LNCAP (cell line): ENCODE measurements around the gene KRT40.

Source experiments
- CTCF ChIP-seq: fragments of 450-650 bp; IDR thresholded peaks from 2 replicates; pipeline ENCODE4 v1.5.1; 2017; ENCODE audit warnings: mild to moderate bottlenecking

The KRT40 gene

GRCh38 chr17:40951011-40951622, 33.0 kb downstream of the KRT40 start:
- no peak for TF ChIP-seq CTCF

- no peak for TF ChIP-seq CTCF
Measured at GRCh38 chr17:40950176-40950575, 34.0 kb downstream of the KRT40 start.

GRCh38 chr17:40949418-40949817, 34.7 kb downstream of the KRT40 start:
- no peak for TF ChIP-seq CTCF

- no peak for TF ChIP-seq CTCF
Measured at GRCh38 chr17:40947929-40948328, 36.2 kb downstream of the KRT40 start.

- no peak for TF ChIP-seq CTCF
Measured at GRCh38 chr17:40945414-40945813, 38.7 kb downstream of the KRT40 start.

- TF ChIP-seq CTCF: no peak
Measured at GRCh38 chr17:40944531-40944930, 39.6 kb downstream of the KRT40 start.

- no peak for TF ChIP-seq CTCF
Measured at GRCh38 chr17:40942553-40942952, 41.6 kb downstream of the KRT40 start.

GRCh38 chr17:40940266-40940665, 43.9 kb downstream of the KRT40 start:
- TF ChIP-seq CTCF: no peak
